GM12878 (cell line): ENCODE results near the gene ZNF22. TPM values are rescaled to one million over a fixed set of nuclear protein-coding genes. Genes with fewer than 3 reads are reported as not detected.
A peak's percentile ranks its signal among the peaks of the same experiment; 100 is the strongest.

Experiments
- ATAC-seq: fragments of 200-7000 bp; cut with Tn5 transposase; 3 replicates; pipeline ENCODE4 v1.9.1; 2020; ENCODE audit warnings: mild to moderate bottlenecking, moderate library complexity
- BruUV-seq: library from RNA; stranded (reverse); fragments of 400-500 nt; replicated peaks from 2 replicates; lab custom pipeline; 2021; lab: Mats Ljungman, UMichigan
- CTCF ChIA-PET: fragments of 300-600 bp; sonication (Branson Sonifier 250); formaldehyde crosslinking; extraction: SDS; loops from one replicate; lab custom pipeline; 2021; ENCODE audit warnings: inconsistent platforms; lab: Yijun Ruan, JAX
- POLR2A ChIA-PET: fragments of 350-600 bp; formaldehyde crosslinking; extraction: SDS; loops from one replicate; lab custom pipeline; 2021; ENCODE audit warnings: inconsistent platforms; lab: Charles Lee
- RAD21 ChIA-PET: fragments of 300-600 bp; sonication (Branson Sonifier 250); formaldehyde crosslinking; loops from one replicate; lab custom pipeline; 2023; ENCODE audit warnings: antibody characterized with exemption; ENCODE audit not compliant: unreplicated experiment; lab: Charles Lee
- SMC1A ChIA-PET: fragments of 300-600 bp; sonication (Branson Sonifier 250); formaldehyde crosslinking; loops from one replicate; lab custom pipeline; 2023; ENCODE audit not compliant: unreplicated experiment, uncharacterized antibody; lab: Charles Lee
- DNase-seq: peaks from one replicate; pipeline ENCODE4 v3.0.0-alpha.2; 2011; ENCODE audit warnings: low read depth, low spot score
- FAIRE-seq: peaks from 3 replicates; lab custom pipeline; 2011; peaks lifted over from hg19 to GRCh38; lab: Jason Lieb, UNC
- H2AFZ ChIP-seq: 2 replicates; pipeline ENCODE4 v1.6.0; 2011; ENCODE audit warnings: low read depth, low read length, control low read depth; ENCODE audit not compliant: control insufficient read depth
- H3K27ac ChIP-seq: 2 replicates; pipeline ENCODE4 v1.5.1; 2011; ENCODE audit warnings: control low read depth; ENCODE audit not compliant: control insufficient read depth, insufficient read depth
- H3K27me3 ChIP-seq, 2 experiments: replicated peaks in 1 of 2; 2 replicates each; pipeline versions ENCODE4 v1.6.0 to v1.6.1; 2011; ENCODE audit warnings: low read length in 1 of 2; ENCODE audit not compliant: control insufficient read depth in 2 of 2, insufficient read depth in 2 of 2
- H3K36me3 ChIP-seq, 2 experiments: 2 replicates each; pipeline ENCODE4 v1.5.1; 2011; ENCODE audit warnings: low read length in 1 of 2; ENCODE audit not compliant: control insufficient read depth in 2 of 2, insufficient read depth in 2 of 2
- H3K4me1 ChIP-seq: 2 replicates; pipeline ENCODE4 v1.6.1; 2011; ENCODE audit warnings: mild to moderate bottlenecking, low read length, moderate library complexity, mixed read lengths; ENCODE audit not compliant: control insufficient read depth, insufficient read depth
- H3K4me2 ChIP-seq: 2 replicates; pipeline ENCODE4 v1.6.0; 2011; ENCODE audit warnings: control low read depth; ENCODE audit not compliant: control insufficient read depth, insufficient read depth
- H3K4me3 ChIP-seq: fragments of 200-600 bp; sonication (generic); 2 replicates; pipeline ENCODE4 v1.5.1; 2016
- H3K79me2 ChIP-seq: 2 replicates; pipeline ENCODE4 v1.6.0; 2011; ENCODE audit warnings: low read length; ENCODE audit not compliant: control insufficient read depth, insufficient read depth
- H3K9ac ChIP-seq: 2 replicates; pipeline ENCODE4 v1.8.0; 2011; ENCODE audit warnings: low read length, control low read depth, mixed read lengths; ENCODE audit not compliant: control insufficient read depth, insufficient read depth
- H3K9me3 ChIP-seq: replicated peaks from 3 replicates; pipeline ENCODE4 v1.5.1; 2011; ENCODE audit warnings: mild to moderate bottlenecking, low read length; ENCODE audit not compliant: control insufficient read depth, insufficient read depth
- H4K20me1 ChIP-seq: 2 replicates; pipeline ENCODE4 v1.6.0; 2011; ENCODE audit not compliant: control insufficient read depth, insufficient read depth
- CTCF ChIP-seq, 3 experiments: IDR thresholded peaks in 2 of 3; conservative IDR thresholded peaks in 1 of 3; 2 replicates each; pipeline ENCODE4 v1.5.1; 2011; ENCODE audit warnings: low read depth in 3 of 3, low read length in 3 of 3, mild to moderate bottlenecking in 3 of 3, control low read depth in 2 of 3, moderate library complexity in 2 of 3, inconsistent platforms in 1 of 3, mixed read lengths in 1 of 3; ENCODE audit not compliant: control insufficient read depth in 2 of 3, insufficient read depth in 1 of 3; ENCODE audit errors: extremely low read depth in 1 of 3
- KDM1A ChIP-seq: fragments of 200-600 bp; sonication (generic); IDR thresholded peaks from 2 replicates; pipeline ENCODE4 v1.6.1; 2016; ENCODE audit warnings: borderline replicate concordance
- RAD21 ChIP-seq: IDR thresholded peaks from 2 replicates; pipeline ENCODE4 v1.6.1; 2011; ENCODE audit warnings: mild to moderate bottlenecking, low read depth, low read length, moderate library complexity; ENCODE audit not compliant: insufficient read depth
- RELB ChIP-seq: fragments of 450-650 bp; IDR thresholded peaks from 2 replicates; pipeline ENCODE4 v1.6.1; 2017; ENCODE audit warnings: low read depth, mild to moderate bottlenecking, moderate library complexity
- WGBS: methylation state at CpG from one replicate; pipeline ENCODE4 v1.1.6; 2016; ENCODE audit warnings: low lambda C conversion rate; ENCODE audit not compliant: insufficient replicate concordance, insufficient coverage; ENCODE audit errors: missing lambda C conversion rate; 5-methylcytosine and 5-hydroxymethylcytosine counted together
- in situ Hi-C: fragments of 300-500 bp; cut with MboI; formaldehyde crosslinking; loops from 9 replicates; pipeline ENCODE4 v1.14.3; 2018; ENCODE audit warnings: mixed read lengths
- intact Hi-C: fragments of 100-400 bp; cut with micrococcal nuclease; formaldehyde crosslinking; loops from one replicate; pipeline ENCODE4 v1.14.2; 2022; ENCODE audit not compliant: unreplicated experiment
- polyA plus RNA-seq, 11 experiments: library from polyadenylated mRNA; depleted of rRNA in 4 of 11; unstranded in 6 of 11; stranded (reverse) in 5 of 11; fragments of >200 nt; fragmentation: Nextera tagmentation in 4 of 11; fragmentation: Illumina TruSeq in 1 of 11; extraction: Ambion mirVana in 4 of 11; extraction: Trizol in 1 of 11; gene quantifications; 1 replicate in 1 of 11; 2 replicates in 10 of 11; pipeline versions ENCODE4 v1.2.1 to v1.2.3, GENCODE V29; 2011 to 2016; ENCODE audit warnings: inconsistent platforms in 2 of 11, missing spikeins in 2 of 11, low read depth in 1 of 11
- total RNA-seq, 4 experiments: library from RNA; depleted of rRNA in 3 of 4; stranded (reverse); fragments of >200 nt in 3 of 4; fragmentation: Illumina TruSeq in 1 of 4; extraction: Trizol in 1 of 4; gene quantifications; 2 replicates each; pipeline versions ENCODE4 v1.2.1 to v1.2.3, GENCODE V29; 2013 to 2021

ZNF22 gene
- total and polyA plus RNA-seq, 10 of the 15 experiments (the other 5 are each of a cell fraction or from before 2014, with no cell fraction given): 31.1 to 74.4 (median 43.8) TPM

GRCh38 chr10:44990302-44990655, 10.4 kb upstream of the ZNF22 start:
- Histone ChIP-seq H3K9me3 (no peaks in the 10 kb centered on the region), H3K79me2 (no peaks in the 10 kb centered on the region), H4K20me1 (no peaks in the 10 kb centered on the region), H2AFZ (no peak overlapping the region), H3K4me2 (no peak overlapping the region), H3K27ac (no peak overlapping the region), H3K36me3 (peaks cover 1 to 3% of the 10 kb centered on the region in 2 experiments; a peak in 3 of 4 replicates), H3K4me1 (no peaks in the 10 kb centered on the region), H3K4me3 (no peak overlapping the region)
- in situ Hi-C loops: no loop called here
- 39% methylated on average over 8 of the region's 8 CpGs for WGBS
- ChIA-PET CTCF (interaction anchor here (0.9 to 1.0 kb wide), 2 partner anchors 9 to 57 kb away, joined by 3 to 5 read pairs; no protein-coding TSS in a partner anchor), SMC1A (no interaction called here), POLR2A (no interaction called here), RAD21 (no interaction called here)
- intact Hi-C loops: no loop called here
- ATAC-seq: no peak
- DNase-seq: no peak
- no TSS peak for BruUV-seq
- TF ChIP-seq RELB (no peak), CTCF (IDR thresholded peaks at IDR 0.05 in 2 of 3, conservative IDR thresholded peaks at IDR 0.05 in 1 of 3; ENCODE audit: control insufficient read depth in 2 of 3, extremely low read depth in 1 of 3, insufficient read depth in 1 of 3, low read depth in 3 of 3, low read length in 3 of 3) (peak in 1 of 3 experiments; percentile 10; a peak in 1 of 6 replicates), KDM1A (no peak), RAD21 (peak; percentile 24; the same call in 1 of the 2 replicates)
- TF ChIP-seq, all 136 proteins: peak for 2
- H3K9ac ChIP-seq: no peak overlapping the region
- no peak for FAIRE-seq
- H3K27me3 ChIP-seq: no peaks in the 10 kb centered on the region
